ENCODE measurements around the gene MACROD2.

The MACROD2 gene

DNA sequence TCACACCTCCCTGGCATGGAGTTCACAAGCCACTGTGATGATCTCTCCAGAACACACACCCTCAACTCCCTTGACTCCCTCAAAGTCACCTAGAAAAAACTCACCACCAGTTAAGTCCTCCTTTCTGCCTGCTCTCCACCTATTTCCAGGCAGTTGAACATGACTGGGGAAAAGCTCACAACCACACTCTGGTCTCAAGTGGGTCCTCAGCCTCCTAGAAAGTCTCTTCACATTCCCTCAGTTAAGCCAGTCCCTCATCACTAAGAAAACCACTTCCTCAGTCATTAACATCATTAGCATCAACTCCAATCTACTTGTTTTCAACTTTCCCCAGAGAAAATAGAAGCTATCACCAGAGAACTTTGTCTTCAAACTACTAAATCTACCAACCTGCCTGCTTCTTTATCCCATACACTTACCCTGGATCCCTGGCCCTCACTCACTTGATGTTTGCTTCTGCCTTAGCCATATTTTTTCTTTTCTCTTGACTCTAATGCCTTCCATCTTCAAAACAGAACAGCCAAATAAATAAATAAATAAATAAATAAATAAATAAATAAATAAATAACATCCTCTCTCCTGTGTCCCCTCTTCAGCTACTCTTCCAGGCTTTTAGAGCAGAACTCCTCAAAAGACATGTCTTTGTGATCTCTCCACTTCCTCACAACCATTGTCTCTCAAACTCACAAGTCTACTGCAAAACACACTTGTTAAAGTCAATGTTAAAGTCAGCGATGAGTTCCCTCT is 1084.5 kb downstream of the MACROD2 start:
- TF ChIP-seq, protein P1, sequence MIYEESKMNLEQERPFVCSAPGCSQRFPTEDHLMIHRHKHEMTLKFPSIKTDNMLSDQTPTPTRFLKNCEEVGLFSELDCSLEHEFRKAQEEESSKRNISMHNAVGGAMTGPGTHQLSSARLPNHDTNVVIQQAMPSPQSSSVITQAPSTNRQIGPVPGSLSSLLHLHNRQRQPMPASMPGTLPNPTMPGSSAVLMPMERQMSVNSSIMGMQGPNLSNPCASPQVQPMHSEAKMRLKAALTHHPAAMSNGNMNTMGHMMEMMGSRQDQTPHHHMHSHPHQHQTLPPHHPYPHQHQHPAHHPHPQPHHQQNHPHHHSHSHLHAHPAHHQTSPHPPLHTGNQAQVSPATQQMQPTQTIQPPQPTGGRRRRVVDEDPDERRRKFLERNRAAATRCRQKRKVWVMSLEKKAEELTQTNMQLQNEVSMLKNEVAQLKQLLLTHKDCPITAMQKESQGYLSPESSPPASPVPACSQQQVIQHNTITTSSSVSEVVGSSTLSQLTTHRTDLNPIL (CRISPR knock-in tag; IDR thresholded peaks at IDR 0.05; ENCODE audit: low read depth) = no peak
- no peak for TF ChIP-seq BACH2 (CRISPR knock-in tag; IDR thresholded peaks at IDR 0.05; ENCODE audit: borderline replicate concordance)
- no peak for TF ChIP-seq ZNF70 (CRISPR knock-in tag; IDR thresholded peaks at IDR 0.05)
- no peak for TF ChIP-seq ZFP3 (CRISPR knock-in tag; IDR thresholded peaks at IDR 0.05)
- no peak for TF ChIP-seq ESRRG (CRISPR knock-in tag; IDR thresholded peaks at IDR 0.05)
- TF ChIP-seq, protein P2, sequence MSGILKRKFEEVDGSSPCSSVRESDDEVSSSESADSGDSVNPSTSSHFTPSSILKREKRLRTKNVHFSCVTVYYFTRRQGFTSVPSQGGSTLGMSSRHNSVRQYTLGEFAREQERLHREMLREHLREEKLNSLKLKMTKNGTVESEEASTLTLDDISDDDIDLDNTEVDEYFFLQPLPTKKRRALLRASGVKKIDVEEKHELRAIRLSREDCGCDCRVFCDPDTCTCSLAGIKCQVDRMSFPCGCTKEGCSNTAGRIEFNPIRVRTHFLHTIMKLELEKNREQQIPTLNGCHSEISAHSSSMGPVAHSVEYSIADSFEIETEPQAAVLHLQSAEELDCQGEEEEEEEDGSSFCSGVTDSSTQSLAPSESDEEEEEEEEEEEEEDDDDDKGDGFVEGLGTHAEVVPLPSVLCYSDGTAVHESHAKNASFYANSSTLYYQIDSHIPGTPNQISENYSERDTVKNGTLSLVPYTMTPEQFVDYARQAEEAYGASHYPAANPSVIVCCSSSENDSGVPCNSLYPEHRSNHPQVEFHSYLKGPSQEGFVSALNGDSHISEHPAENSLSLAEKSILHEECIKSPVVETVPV (CRISPR knock-in tag; IDR thresholded peaks at IDR 0.05) = no peak
- no peak for TF ChIP-seq GLIS3 (CRISPR knock-in tag; IDR thresholded peaks at IDR 0.05)
- TF ChIP-seq SNAI2 (CRISPR knock-in tag; IDR thresholded peaks at IDR 0.05) = no peak
- no peak for TF ChIP-seq CSDC2 (CRISPR knock-in tag; IDR thresholded peaks at IDR 0.05)
- no peak for TF ChIP-seq ZNF8 (CRISPR knock-in tag; IDR thresholded peaks at IDR 0.05)
- no peak for TF ChIP-seq ISL1 (CRISPR knock-in tag; IDR thresholded peaks at IDR 0.05)
- no peak for TF ChIP-seq ZNF565 (CRISPR knock-in tag; conservative IDR thresholded peaks at IDR 0.05; ENCODE audit: low read depth)
- ATAC-seq = no peak

DNA sequence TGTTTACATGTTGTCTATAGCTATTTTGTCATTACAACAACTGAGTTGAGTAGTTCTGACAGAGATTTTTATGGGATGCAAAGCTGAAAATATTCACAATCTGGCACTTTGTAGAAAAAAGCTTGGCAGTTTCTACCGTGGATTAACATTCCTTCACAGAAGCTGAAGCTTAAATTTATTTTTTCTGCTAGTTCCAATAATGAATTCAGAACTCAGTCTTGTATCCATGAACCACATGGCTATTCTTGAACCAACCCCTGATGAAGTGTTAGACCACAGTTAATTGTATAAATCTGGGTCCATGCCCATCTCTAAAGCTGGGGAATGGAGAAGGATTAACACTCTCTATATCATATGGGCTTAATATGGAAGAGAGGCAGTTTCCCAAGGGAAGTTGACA is 1085.9 kb downstream of the MACROD2 start:
- TF ChIP-seq ESRRG (CRISPR knock-in tag; IDR thresholded peaks at IDR 0.05) = no peak
- TF ChIP-seq, protein P3, sequence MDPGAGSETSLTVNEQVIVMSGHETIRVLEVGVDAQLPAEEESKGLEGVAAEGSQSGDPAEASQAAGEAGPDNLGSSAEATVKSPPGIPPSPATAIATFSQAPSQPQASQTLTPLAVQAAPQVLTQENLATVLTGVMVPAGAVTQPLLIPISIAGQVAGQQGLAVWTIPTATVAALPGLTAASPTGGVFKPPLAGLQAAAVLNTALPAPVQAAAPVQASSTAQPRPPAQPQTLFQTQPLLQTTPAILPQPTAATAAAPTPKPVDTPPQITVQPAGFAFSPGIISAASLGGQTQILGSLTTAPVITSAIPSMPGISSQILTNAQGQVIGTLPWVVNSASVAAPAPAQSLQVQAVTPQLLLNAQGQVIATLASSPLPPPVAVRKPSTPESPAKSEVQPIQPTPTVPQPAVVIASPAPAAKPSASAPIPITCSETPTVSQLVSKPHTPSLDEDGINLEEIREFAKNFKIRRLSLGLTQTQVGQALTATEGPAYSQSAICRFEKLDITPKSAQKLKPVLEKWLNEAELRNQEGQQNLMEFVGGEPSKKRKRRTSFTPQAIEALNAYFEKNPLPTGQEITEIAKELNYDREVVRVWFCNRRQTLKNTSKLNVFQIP (CRISPR knock-in tag; IDR thresholded peaks at IDR 0.05; ENCODE audit: borderline replicate concordance, low read depth) = no peak
- TF ChIP-seq PPARA (CRISPR knock-in tag; IDR thresholded peaks at IDR 0.05; ENCODE audit: borderline replicate concordance) = no peak
- TF ChIP-seq, protein P2 (CRISPR knock-in tag; IDR thresholded peaks at IDR 0.05) = no peak
- TF ChIP-seq, protein P4, sequence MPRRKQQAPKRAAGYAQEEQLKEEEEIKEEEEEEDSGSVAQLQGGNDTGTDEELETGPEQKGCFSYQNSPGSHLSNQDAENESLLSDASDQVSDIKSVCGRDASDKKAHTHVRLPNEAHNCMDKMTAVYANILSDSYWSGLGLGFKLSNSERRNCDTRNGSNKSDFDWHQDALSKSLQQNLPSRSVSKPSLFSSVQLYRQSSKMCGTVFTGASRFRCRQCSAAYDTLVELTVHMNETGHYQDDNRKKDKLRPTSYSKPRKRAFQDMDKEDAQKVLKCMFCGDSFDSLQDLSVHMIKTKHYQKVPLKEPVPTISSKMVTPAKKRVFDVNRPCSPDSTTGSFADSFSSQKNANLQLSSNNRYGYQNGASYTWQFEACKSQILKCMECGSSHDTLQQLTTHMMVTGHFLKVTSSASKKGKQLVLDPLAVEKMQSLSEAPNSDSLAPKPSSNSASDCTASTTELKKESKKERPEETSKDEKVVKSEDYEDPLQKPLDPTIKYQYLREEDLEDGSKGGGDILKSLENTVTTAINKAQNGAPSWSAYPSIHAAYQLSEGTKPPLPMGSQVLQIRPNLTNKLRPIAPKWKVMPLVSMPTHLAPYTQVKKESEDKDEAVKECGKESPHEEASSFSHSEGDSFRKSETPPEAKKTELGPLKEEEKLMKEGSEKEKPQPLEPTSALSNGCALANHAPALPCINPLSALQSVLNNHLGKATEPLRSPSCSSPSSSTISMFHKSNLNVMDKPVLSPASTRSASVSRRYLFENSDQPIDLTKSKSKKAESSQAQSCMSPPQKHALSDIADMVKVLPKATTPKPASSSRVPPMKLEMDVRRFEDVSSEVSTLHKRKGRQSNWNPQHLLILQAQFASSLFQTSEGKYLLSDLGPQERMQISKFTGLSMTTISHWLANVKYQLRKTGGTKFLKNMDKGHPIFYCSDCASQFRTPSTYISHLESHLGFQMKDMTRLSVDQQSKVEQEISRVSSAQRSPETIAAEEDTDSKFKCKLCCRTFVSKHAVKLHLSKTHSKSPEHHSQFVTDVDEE (CRISPR knock-in tag; IDR thresholded peaks at IDR 0.05) = no peak
- TF ChIP-seq, protein P1 (CRISPR knock-in tag; IDR thresholded peaks at IDR 0.05; ENCODE audit: low read depth) = no peak

DNA sequence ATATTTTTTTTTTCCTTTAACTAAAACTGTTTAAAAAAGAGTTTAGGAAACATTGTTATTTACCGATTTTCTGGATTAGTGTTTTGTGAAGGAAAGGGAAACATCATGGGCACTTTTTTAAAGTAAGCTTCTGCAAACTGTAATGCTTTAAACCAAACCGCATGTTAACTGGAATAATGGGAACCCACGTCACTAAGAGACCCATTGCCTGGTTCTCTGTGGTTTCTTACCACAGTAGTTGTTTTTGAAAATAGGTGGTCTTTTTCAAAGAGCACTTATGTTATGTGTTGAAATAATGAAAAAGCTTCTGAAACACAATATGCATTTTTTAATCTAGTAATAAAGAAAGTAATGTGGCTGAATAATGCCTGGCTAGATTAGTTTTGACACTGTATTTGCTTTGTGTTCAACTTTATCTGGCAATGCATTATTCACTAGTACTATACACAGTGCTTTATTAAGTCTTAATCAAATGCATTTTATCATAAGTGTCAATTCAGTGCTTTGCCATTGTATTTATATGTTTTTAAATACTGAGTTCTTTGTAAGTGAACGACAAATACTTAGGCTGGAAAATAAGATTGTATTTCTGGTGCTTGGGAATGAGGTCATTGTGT is 1096.2 kb downstream of the MACROD2 start:
- ATAC-seq = no peak
- TF ChIP-seq, protein P5, sequence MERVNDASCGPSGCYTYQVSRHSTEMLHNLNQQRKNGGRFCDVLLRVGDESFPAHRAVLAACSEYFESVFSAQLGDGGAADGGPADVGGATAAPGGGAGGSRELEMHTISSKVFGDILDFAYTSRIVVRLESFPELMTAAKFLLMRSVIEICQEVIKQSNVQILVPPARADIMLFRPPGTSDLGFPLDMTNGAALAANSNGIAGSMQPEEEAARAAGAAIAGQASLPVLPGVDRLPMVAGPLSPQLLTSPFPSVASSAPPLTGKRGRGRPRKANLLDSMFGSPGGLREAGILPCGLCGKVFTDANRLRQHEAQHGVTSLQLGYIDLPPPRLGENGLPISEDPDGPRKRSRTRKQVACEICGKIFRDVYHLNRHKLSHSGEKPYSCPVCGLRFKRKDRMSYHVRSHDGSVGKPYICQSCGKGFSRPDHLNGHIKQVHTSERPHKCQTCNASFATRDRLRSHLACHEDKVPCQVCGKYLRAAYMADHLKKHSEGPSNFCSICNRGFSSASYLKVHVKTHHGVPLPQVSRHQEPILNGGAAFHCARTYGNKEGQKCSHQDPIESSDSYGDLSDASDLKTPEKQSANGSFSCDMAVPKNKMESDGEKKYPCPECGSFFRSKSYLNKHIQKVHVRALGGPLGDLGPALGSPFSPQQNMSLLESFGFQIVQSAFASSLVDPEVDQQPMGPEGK (CRISPR knock-in tag; IDR thresholded peaks at IDR 0.05; ENCODE audit: borderline replicate concordance) = no peak
- TF ChIP-seq ZC3H10 (CRISPR knock-in tag; IDR thresholded peaks at IDR 0.05) (no peak), ZNF70 (CRISPR knock-in tag; IDR thresholded peaks at IDR 0.05) (no peak), CSDC2 (CRISPR knock-in tag; IDR thresholded peaks at IDR 0.05) (no peak), PPARA (CRISPR knock-in tag; IDR thresholded peaks at IDR 0.05; ENCODE audit: borderline replicate concordance) (no peak), ZFP3 (CRISPR knock-in tag; IDR thresholded peaks at IDR 0.05) (no peak), ISL1 (CRISPR knock-in tag; IDR thresholded peaks at IDR 0.05) (peak; percentile 47; the same call in 1 of the 2 replicates)
- TF ChIP-seq, protein P4 (CRISPR knock-in tag; IDR thresholded peaks at IDR 0.05) = no peak

More for the DNA sequence above, 1085.9 kb downstream of the MACROD2 start:
- ATAC-seq = no peak
